ENCODE measurements around the gene GNL3L. TPM values are rescaled to one million over a fixed set of nuclear protein-coding genes. Genes with fewer than 3 reads are reported as not detected.

Gene GNL3L
- total and polyA plus RNA-seq, 2 donors (not counting 3 experiments of a cell fraction or from before 2014, with no cell fraction given), result 20.3 to 48.0 TPM

- FAIRE-seq (no peak), DNase-seq (ENCODE audit: low read depth, low spot score) (no peak)
- Histone ChIP-seq H4K20me1 (replicated peaks; ENCODE audit: control insufficient read depth, extremely low read depth, insufficient read depth, low read length) (no peaks in the 10 kb centered on the region), H3K36me3 (ENCODE audit: control insufficient read depth in 2 of 2, extremely low read depth in 1 of 2, insufficient read depth in 2 of 2, low read length in 2 of 2) (no peaks in the 10 kb centered on the region), H3K9ac (replicated peaks; ENCODE audit: extremely low read depth, insufficient read depth, low read length) (no peak overlapping the region), H2AFZ (ENCODE audit: low read depth, low read length) (no peak overlapping the region), H3K9me3 (replicated peaks; ENCODE audit: control insufficient read depth, insufficient read depth, low read length) (no peaks in the 10 kb centered on the region), H3K9me1 (replicated peaks; ENCODE audit: control insufficient read depth, extremely low read depth, insufficient read depth, low read length) (no peaks in the 10 kb centered on the region), H3K79me2 (ENCODE audit: control insufficient read depth, insufficient read depth, low read length) (no peaks in the 10 kb centered on the region), H3K4me1 (ENCODE audit: control insufficient read depth, extremely low read depth, insufficient read depth, low read length) (no peaks in the 10 kb centered on the region), H3K4me2 (ENCODE audit: insufficient read depth, low read length) (no peak overlapping the region), H3K27ac (ENCODE audit: insufficient read depth, low read depth, low read length) (no peak overlapping the region), H3K27me3 (ENCODE audit: control insufficient read depth in 2 of 2, insufficient read depth in 2 of 2, low read length in 2 of 2) (no peaks in the 10 kb centered on the region), H3K4me3 (replicated peaks in 1 of 3; ENCODE audit: insufficient read depth in 1 of 3, low read depth in 1 of 3, low read length in 3 of 3) (no peak overlapping the region)
- intact Hi-C loops (cut with micrococcal nuclease) (no loop called here), dilution Hi-C loops (cut with MboI; ENCODE audit: extremely low pct_ligation_motif_present, low sequenced_read_pairs) (no loop called here)
- no TSS peak for BruUV-seq (replicated peaks)
- ChIA-PET POLR2A (no interaction called here), CTCF (no interaction called here)
- TF ChIP-seq, protein P1, sequence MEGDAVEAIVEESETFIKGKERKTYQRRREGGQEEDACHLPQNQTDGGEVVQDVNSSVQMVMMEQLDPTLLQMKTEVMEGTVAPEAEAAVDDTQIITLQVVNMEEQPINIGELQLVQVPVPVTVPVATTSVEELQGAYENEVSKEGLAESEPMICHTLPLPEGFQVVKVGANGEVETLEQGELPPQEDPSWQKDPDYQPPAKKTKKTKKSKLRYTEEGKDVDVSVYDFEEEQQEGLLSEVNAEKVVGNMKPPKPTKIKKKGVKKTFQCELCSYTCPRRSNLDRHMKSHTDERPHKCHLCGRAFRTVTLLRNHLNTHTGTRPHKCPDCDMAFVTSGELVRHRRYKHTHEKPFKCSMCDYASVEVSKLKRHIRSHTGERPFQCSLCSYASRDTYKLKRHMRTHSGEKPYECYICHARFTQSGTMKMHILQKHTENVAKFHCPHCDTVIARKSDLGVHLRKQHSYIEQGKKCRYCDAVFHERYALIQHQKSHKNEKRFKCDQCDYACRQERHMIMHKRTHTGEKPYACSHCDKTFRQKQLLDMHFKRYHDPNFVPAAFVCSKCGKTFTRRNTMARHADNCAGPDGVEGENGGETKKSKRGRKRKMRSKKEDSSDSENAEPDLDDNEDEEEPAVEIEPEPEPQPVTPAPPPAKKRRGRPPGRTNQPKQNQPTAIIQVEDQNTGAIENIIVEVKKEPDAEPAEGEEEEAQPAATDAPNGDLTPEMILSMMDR (IDR thresholded peaks at IDR 0.05; ENCODE audit: extremely low read depth in 1 of 2, insufficient read depth in 1 of 2, low read depth in 1 of 2, low read length in 2 of 2), result no peak
- no peak for TF ChIP-seq POLR2A (IDR thresholded peaks at IDR 0.05; ENCODE audit: low read depth, low read length)
- no peak for TF ChIP-seq GATA2 (IDR thresholded peaks at IDR 0.05; ENCODE audit: insufficient read depth, insufficient read length, low read depth, low read length)
- TF ChIP-seq FOS (IDR thresholded peaks at IDR 0.05; ENCODE audit: borderline replicate concordance, insufficient read depth, low read length), result no peak
- TF ChIP-seq POLR2AphosphoS5 (IDR thresholded peaks at IDR 0.05; ENCODE audit: insufficient read depth, low read depth, low read length), result no peak
- no peak for TF ChIP-seq EZH2 (IDR thresholded peaks at IDR 0.05; ENCODE audit: borderline replicate concordance, low read depth, low read length, severe bottlenecking)
- no peak for TF ChIP-seq MYC (IDR thresholded peaks at IDR 0.05; ENCODE audit: low read depth, low read length)
- TF ChIP-seq MAX (IDR thresholded peaks at IDR 0.05; ENCODE audit: insufficient read depth, insufficient read length), result no peak
- no peak for TF ChIP-seq JUN (IDR thresholded peaks at IDR 0.05; ENCODE audit: borderline replicate concordance, insufficient read depth, insufficient read length, low read depth)
Observed at GRCh38 chrX:54597728-54598127, 67.7 kb downstream of the GNL3L start.
